Neural progenitor cell (in vitro differentiated cells): ENCODE measurements around the gene EVL. TPM values are rescaled to one million over a fixed set of nuclear protein-coding genes. Genes with fewer than 3 reads are reported as not detected.

Experiments used
- DNase-seq: peaks from one replicate; pipeline ENCODE4 v3.0.0-alpha.2; 2016; ENCODE audit warnings: low spot score
- H2AFZ ChIP-seq: fragments of 200-600 bp; sonication (generic); replicated peaks from 2 replicates; pipeline ENCODE4 v1.6.1; 2016; ENCODE audit warnings: antibody characterized with exemption
- H3F3A ChIP-seq: fragments of 200-600 bp; sonication (generic); 2 replicates; pipeline ENCODE4 v1.6.1; 2016; ENCODE audit warnings: antibody characterized with exemption, low read depth
- H3K27ac ChIP-seq: fragments of 200-600 bp; sonication (generic); 2 replicates; pipeline ENCODE4 v1.5.1; 2016; ENCODE audit warnings: mild to moderate bottlenecking
- H3K27me3 ChIP-seq: fragments of 200-600 bp; sonication (generic); 2 replicates; pipeline ENCODE4 v1.6.1; 2016; ENCODE audit warnings: mild to moderate bottlenecking, moderate library complexity
- H3K36me3 ChIP-seq: fragments of 200-600 bp; sonication (generic); 2 replicates; pipeline ENCODE4 v1.5.1; 2016
- H3K4me1 ChIP-seq: fragments of 200-600 bp; sonication (generic); 2 replicates; pipeline ENCODE4 v1.6.1; 2016; ENCODE audit warnings: mixed run types
- H3K4me2 ChIP-seq: fragments of 200-600 bp; sonication (generic); 2 replicates; pipeline ENCODE4 v1.6.1; 2016
- H3K4me3 ChIP-seq: fragments of 200-600 bp; sonication (generic); 2 replicates; pipeline ENCODE4 v1.5.1; 2016
- H3K79me2 ChIP-seq: fragments of 200-600 bp; sonication (generic); 2 replicates; pipeline ENCODE4 v1.6.1; 2016; ENCODE audit warnings: low read depth
- H3K9ac ChIP-seq: fragments of 200-600 bp; sonication (generic); 2 replicates; pipeline ENCODE4 v1.6.1; 2016
- H3K9me3 ChIP-seq: fragments of 200-600 bp; sonication (generic); 2 replicates; pipeline ENCODE4 v1.5.1; 2016; ENCODE audit warnings: low read depth
- H4K20me1 ChIP-seq: fragments of 200-600 bp; sonication (generic); 2 replicates; pipeline ENCODE4 v1.6.1; 2016; ENCODE audit warnings: low read depth
- H3K27ac Mint-ChIP-seq: 3 replicates; pipeline ENCODE4 v1.8.0; 2021; ENCODE audit warnings: mixed read lengths
- H3K27me3 Mint-ChIP-seq: 2 replicates; pipeline ENCODE4 v1.8.0; 2022; ENCODE audit warnings: low read depth, mild to moderate bottlenecking, inconsistent platforms, moderate library complexity, mixed read lengths; ENCODE audit not compliant: insufficient read depth
- H3K36me3 Mint-ChIP-seq: 3 replicates; pipeline ENCODE4 v1.8.0; 2021; ENCODE audit warnings: mixed read lengths
- H3K4me1 Mint-ChIP-seq: 3 replicates; pipeline ENCODE4 v1.8.0; 2021; ENCODE audit warnings: mixed read lengths
- H3K4me3 Mint-ChIP-seq: 3 replicates; pipeline ENCODE4 v1.8.0; 2021; ENCODE audit warnings: mild to moderate bottlenecking, moderate library complexity, mixed read lengths
- H3K9me3 Mint-ChIP-seq: 3 replicates; pipeline ENCODE4 v1.8.0; 2020; ENCODE audit warnings: mixed read lengths
- CTCF ChIP-seq: fragments of 200-600 bp; sonication (generic); IDR thresholded peaks from 2 replicates; pipeline ENCODE4 v1.5.1; 2017; ENCODE audit warnings: antibody characterized with exemption, mild to moderate bottlenecking
- EZH2 ChIP-seq: fragments of 200-600 bp; sonication (generic); IDR thresholded peaks from 2 replicates; pipeline ENCODE4 v1.6.1; 2017; ENCODE audit warnings: antibody characterized with exemption, mild to moderate bottlenecking, moderate library complexity
- EZH2phosphoT487 ChIP-seq: fragments of 200-600 bp; sonication (generic); IDR thresholded peaks from 2 replicates; pipeline ENCODE4 v1.6.1; 2017; ENCODE audit warnings: antibody characterized with exemption
- total RNA-seq: library from RNA; depleted of rRNA; stranded (reverse); fragments of >200 nt; gene quantifications from 2 replicates; pipeline ENCODE4 v1.2.3, GENCODE V29; 2015; ENCODE audit warnings: low replicate concordance

Gene EVL
- total RNA-seq, 1 donor from 2014 or later: 49.2 TPM

GRCh38 chr14:100111931-100112704 lies 46.9 kb downstream of the EVL start:
- Histone ChIP-seq H3K36me3 (no peaks in the 10 kb centered on the region), H3K4me1 (peaks cover 13% of the 10 kb centered on the region), H3K27me3 (no peaks in the 10 kb centered on the region), H3K4me3 (no peak overlapping the region), H3K4me2 (no peak overlapping the region), H3K9ac (no peak overlapping the region), H3K79me2 (no peaks in the 10 kb centered on the region), H3K27ac (no peak overlapping the region), H2AFZ (no peak overlapping the region), H3K9me3 (no peaks in the 10 kb centered on the region), H4K20me1 (peaks cover 35% of the 10 kb centered on the region), H3F3A (no peaks in the 10 kb centered on the region)
- Mint-ChIP-seq H3K4me3 (no peak overlapping the region), H3K27me3 (peaks cover 11% of the 10 kb centered on the region), H3K36me3 (peaks cover 10% of the 10 kb centered on the region), H3K9me3 (peaks cover 2% of the 10 kb centered on the region), H3K27ac (peak overlapping the region; percentile 6), H3K4me1 (peaks cover 38% of the 10 kb centered on the region)
- TF ChIP-seq EZH2 (no peak), CTCF (no peak), EZH2phosphoT487 (no peak)
- DNase-seq: no peak

- no peaks in the 10 kb centered on the region for H3K27me3 ChIP-seq
- no peak overlapping the region for H3K4me3 ChIP-seq
- Mint-ChIP-seq H3K4me3 (no peak overlapping the region), H3K36me3 (peaks cover 4% of the 10 kb centered on the region), H3K27ac (no peak overlapping the region), H3K4me1 (peaks cover 24% of the 10 kb centered on the region), H3K9me3 (no peaks in the 10 kb centered on the region), H3K27me3 (peaks cover 5% of the 10 kb centered on the region)
- H3K27ac ChIP-seq: no peak overlapping the region
- peaks cover 29% of the 10 kb centered on the region for H4K20me1 ChIP-seq
- peaks cover 13% of the 10 kb centered on the region for H3K4me1 ChIP-seq
- no peak for TF ChIP-seq EZH2
- no peak for TF ChIP-seq EZH2phosphoT487
- no peak for TF ChIP-seq CTCF
- no peaks in the 10 kb centered on the region for H3K79me2 ChIP-seq
- no peaks in the 10 kb centered on the region for H3K36me3 ChIP-seq
- DNase-seq: no peak
- no peak overlapping the region for H3K9ac ChIP-seq
- H3F3A ChIP-seq: no peaks in the 10 kb centered on the region
- no peak overlapping the region for H2AFZ ChIP-seq
- no peak overlapping the region for H3K4me2 ChIP-seq
- no peaks in the 10 kb centered on the region for H3K9me3 ChIP-seq
Measured at GRCh38 chr14:100114109-100114765, 49.0 kb downstream of the EVL start.

GRCh38 chr14:100115236-100115635 lies 50.0 kb downstream of the EVL start:
- Histone ChIP-seq H3K27me3 (no peaks in the 10 kb centered on the region), H3K4me2 (no peak overlapping the region), H3K79me2 (no peaks in the 10 kb centered on the region), H2AFZ (no peak overlapping the region), H3F3A (no peaks in the 10 kb centered on the region), H3K4me3 (no peak overlapping the region), H3K27ac (no peak overlapping the region), H3K9ac (no peak overlapping the region), H3K9me3 (no peaks in the 10 kb centered on the region), H3K36me3 (no peaks in the 10 kb centered on the region), H3K4me1 (peaks cover 13% of the 10 kb centered on the region), H4K20me1 (peaks cover 24% of the 10 kb centered on the region)
- peaks cover 24% of the 10 kb centered on the region for H3K4me1 Mint-ChIP-seq
- H3K27ac Mint-ChIP-seq: no peak overlapping the region
- no peak for TF ChIP-seq EZH2
- no peak for TF ChIP-seq EZH2phosphoT487
- TF ChIP-seq CTCF: no peak
- peaks cover 4% of the 10 kb centered on the region for H3K36me3 Mint-ChIP-seq
- no peaks in the 10 kb centered on the region for H3K9me3 Mint-ChIP-seq
- peaks cover 5% of the 10 kb centered on the region for H3K27me3 Mint-ChIP-seq
- no peak overlapping the region for H3K4me3 Mint-ChIP-seq
- peak; percentile 43 for DNase-seq
